HG03457 (cell line): ENCODE measurements around the gene S100A16.

Experiments
- ATAC-seq: cut with Tn5 transposase; IDR thresholded peaks from one replicate; pipeline ENCODE4 v1.9.1; 2021; ENCODE audit warnings: moderate number of reproducible peaks; ENCODE audit not compliant: unreplicated experiment

Gene S100A16

GRCh38 chr1:153616144-153616916 lies 3.4 kb upstream of the S100A16 start, which contains the start of gene S100A14:
TSS of gene S100A14 (minus strand) at chr1:153616325. CDS start at chr1:153615858, 467 bp downstream.
- ATAC-seq, result no peak

- ATAC-seq, result no peak
Observed at GRCh38 chr1:153615406-153615805, 2.5 kb upstream of the S100A16 start.

- ATAC-seq, result no peak
Observed at GRCh38 chr1:153614906-153615305, 2.0 kb upstream of the S100A16 start.

GRCh38 chr1:153614189-153614900 lies 1.4 kb upstream of the S100A16 start:
- ATAC-seq, result no peak

- ATAC-seq, result no peak
Observed at GRCh38 chr1:153613406-153613805, 469 bp upstream of the S100A16 start.

- ATAC-seq, result no peak
Observed at GRCh38 chr1:153612111-153612754, 704 bp downstream of the S100A16 start.

GRCh38 chr1:153611356-153611755 lies 1.6 kb downstream of the S100A16 start:
- no peak for ATAC-seq

- no peak for ATAC-seq
Observed at GRCh38 chr1:153610811-153611301, 2.1 kb downstream of the S100A16 start.

GRCh38 chr1:153610334-153610733 lies 2.6 kb downstream of the S100A16 start:
- no peak for ATAC-seq

GRCh38 chr1:153609585-153609907 lies 3.4 kb downstream of the S100A16 start:
- ATAC-seq, result no peak

- ATAC-seq, result no peak
Observed at GRCh38 chr1:153608742-153609584, 4.0 kb downstream of the S100A16 start.

- ATAC-seq, result no peak
Observed at GRCh38 chr1:153608089-153608682, 4.8 kb downstream of the S100A16 start.

- no peak for ATAC-seq
Observed at GRCh38 chr1:153607381-153607780, 5.6 kb downstream of the S100A16 start.

GRCh38 chr1:153606194-153606593 lies 6.7 kb downstream of the S100A16 start:
- no peak for ATAC-seq

- ATAC-seq, result no peak
Observed at GRCh38 chr1:153602749-153603148, 10.2 kb downstream of the S100A16 start.

- ATAC-seq, result no peak
Observed at GRCh38 chr1:153599847-153600246, 13.1 kb downstream of the S100A16 start.

- ATAC-seq, result peak; percentile 86
Observed at GRCh38 chr1:153598309-153599172, 14.4 kb downstream of the S100A16 start.

- no peak for ATAC-seq
Observed at GRCh38 chr1:153597206-153597605, 15.7 kb downstream of the S100A16 start.

- no peak for ATAC-seq
Observed at GRCh38 chr1:153592748-153593147, 20.2 kb downstream of the S100A16 start.
